GM18508 (cell line): ENCODE results near the gene S1PR4.
"Not testable (repeated sequence)": the region's sequence is repeated elsewhere in the genome, so short reads cannot be mapped to it uniquely, and the experiment has no call there.

Source experiments
- ATAC-seq: cut with Tn5 transposase; IDR thresholded peaks from one replicate; pipeline ENCODE4 v1.9.1; 2021; ENCODE audit warnings: moderate number of reproducible peaks; ENCODE audit not compliant: insufficient read depth, unreplicated experiment

S1PR4 gene

GRCh38 chr19:3210347-3211017 is 31.9 kb downstream of the S1PR4 start:
- no peak for ATAC-seq

DNA sequence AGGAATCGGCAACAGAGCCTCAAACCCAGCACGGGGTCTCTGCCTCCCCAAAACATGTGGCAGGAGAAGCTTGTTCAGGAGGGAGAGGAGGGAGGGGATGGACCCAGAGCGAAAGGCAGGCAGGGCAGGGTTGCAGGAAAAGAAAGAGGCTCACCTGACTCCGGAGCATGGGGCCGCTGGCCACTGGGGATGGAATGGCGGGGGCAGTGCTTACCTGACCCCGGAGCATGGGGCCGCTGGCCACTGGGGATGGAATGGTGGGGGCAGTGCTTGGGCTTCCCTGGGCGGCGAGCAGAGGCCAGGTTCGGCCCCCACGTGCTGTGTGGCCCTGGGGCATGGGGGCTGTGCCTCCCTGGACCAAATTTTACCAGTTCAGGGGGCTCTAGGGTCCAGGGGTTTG is 32.6 kb downstream of the S1PR4 start:
- no peak for ATAC-seq

- no peak for ATAC-seq
Observed at GRCh38 chr19:3213159-3213558, 34.6 kb downstream of the S1PR4 start.

DNA sequence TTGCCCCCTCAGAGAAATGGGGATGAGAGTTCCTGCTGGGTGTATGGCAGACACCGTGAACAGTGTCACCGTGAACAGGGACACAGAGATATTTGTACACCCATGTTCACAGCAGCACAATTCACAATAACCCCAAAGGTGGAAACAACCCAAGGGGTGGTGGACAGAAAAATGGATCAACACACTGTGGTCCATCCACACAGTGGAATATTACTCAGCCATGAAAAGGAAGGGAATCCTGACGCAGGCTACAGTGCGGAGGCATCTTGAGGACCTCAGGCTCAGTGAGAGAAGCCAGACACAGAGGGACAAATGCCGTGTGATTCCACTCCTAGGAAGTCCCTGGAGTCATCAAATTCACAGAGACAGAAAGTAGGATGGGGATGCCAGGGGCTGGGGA is 38.3 kb downstream of the S1PR4 start:
- no peak for ATAC-seq

DNA sequence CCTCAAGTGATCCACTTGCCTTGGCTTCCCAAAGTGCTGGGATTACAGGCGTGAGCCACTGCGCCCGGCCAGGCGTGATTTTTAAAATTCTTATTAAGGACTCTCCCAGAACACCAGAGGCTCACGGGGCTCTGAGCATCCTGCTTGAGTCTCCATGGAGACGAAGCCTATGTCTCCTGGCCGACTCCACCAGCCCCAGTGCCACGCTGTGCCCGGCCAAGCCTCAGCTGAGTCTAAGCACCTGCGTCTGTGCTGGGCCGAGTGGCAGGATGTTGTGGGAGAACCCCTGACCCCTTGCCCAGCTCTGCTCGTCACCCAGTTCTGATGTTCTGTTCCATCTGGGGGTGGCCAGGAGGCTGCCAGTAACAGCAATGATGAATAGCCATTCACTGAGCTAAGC is 42.0 kb downstream of the S1PR4 start:
- ATAC-seq: no peak

GRCh38 chr19:3221576-3221975 is 43.0 kb downstream of the S1PR4 start:
- ATAC-seq: not testable (repeated sequence)

- no peak for ATAC-seq
Observed at GRCh38 chr19:3222709-3223108, 44.1 kb downstream of the S1PR4 start.

- no peak for ATAC-seq
Observed at GRCh38 chr19:3224346-3225168, 46.0 kb downstream of the S1PR4 start, which contains the start of gene CELF5. TSS of gene CELF5 (plus strand) at chr19:3224661. CDS start at chr19:3224740, 79 bp downstream.

GRCh38 chr19:3225169-3225485 is 46.6 kb downstream of the S1PR4 start:
- ATAC-seq: no peak

DNA sequence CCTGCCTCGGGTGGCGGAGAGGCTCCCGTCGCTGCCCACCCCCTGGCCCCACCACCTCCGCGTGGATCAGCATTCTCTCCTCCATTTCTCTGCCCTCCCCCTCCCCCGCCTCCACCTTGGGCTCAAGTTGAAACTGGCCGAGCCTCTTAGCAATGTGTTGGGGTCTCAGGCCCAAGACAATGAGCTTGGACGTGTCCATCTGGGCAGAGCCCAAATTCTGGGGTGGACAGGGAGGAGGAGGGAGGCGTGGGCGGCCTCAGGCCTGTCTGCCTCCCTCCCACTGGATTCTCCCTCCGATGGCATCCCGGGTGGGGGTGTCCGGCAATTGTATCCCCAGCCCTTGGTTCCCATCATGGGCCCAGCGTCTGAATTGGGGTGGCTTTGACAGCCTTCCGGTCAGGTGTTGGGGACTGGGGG is 47.1 kb downstream of the S1PR4 start:
- ATAC-seq: no peak

GRCh38 chr19:3227054-3227626 is 48.6 kb downstream of the S1PR4 start:
- no peak for ATAC-seq

GRCh38 chr19:3229346-3229743 is 50.8 kb downstream of the S1PR4 start:
- ATAC-seq: no peak
